SK-N-MC (cell line): ENCODE measurements around the gene PLOD1.

Experiments used
- EZH2 ChIP-seq: fragments of 200-600 bp; sonication (generic); IDR thresholded peaks from one replicate; pipeline ENCODE4 v1.6.1; 2017; ENCODE audit warnings: antibody characterized with exemption
- FOXP2 ChIP-seq: optimal IDR thresholded peaks from 2 replicates; pipeline ENCODE3; 2011; ENCODE audit warnings: mild to moderate bottlenecking, moderate library complexity; ENCODE audit not compliant: insufficient read depth; ENCODE audit errors: extremely low read length, control extremely low read depth
- POLR2AphosphoS5 ChIP-seq: IDR thresholded peaks from 2 replicates; pipeline ENCODE4 v1.6.1; 2012; ENCODE audit warnings: mild to moderate bottlenecking, low read depth, low read length, borderline replicate concordance

- TF ChIP-seq POLR2AphosphoS5 (no peak), EZH2 (no peak), FOXP2 (no peak)
Observed at GRCh38 chr1:11912000-11912399, 22.5 kb upstream of the PLOD1 start.
